GM12878 (cell line): Measurements from ENCODE around the gene RSPH1. TPM values are rescaled to one million over a fixed set of nuclear protein-coding genes. Genes with fewer than 3 reads are reported as not detected.

Source experiments
- BRCA1 ChIP-seq: IDR thresholded peaks from 2 replicates; pipeline ENCODE4 v1.6.1; 2011; ENCODE audit warnings: low read depth, low read length, improper control_type of control experiment
- CHD1 ChIP-seq: IDR thresholded peaks from 2 replicates; pipeline ENCODE4 v1.6.1; 2012; ENCODE audit warnings: low read depth, low read length, improper control_type of control experiment
- CHD4 ChIP-seq: fragments of 200-600 bp; sonication (generic); IDR thresholded peaks from 2 replicates; pipeline ENCODE4 v1.6.1; 2016; ENCODE audit warnings: mild to moderate bottlenecking
- DPF2 ChIP-seq: fragments of 450-650 bp; IDR thresholded peaks from 2 replicates; pipeline ENCODE4 v1.6.1; 2017; ENCODE audit warnings: mild to moderate bottlenecking
- EZH2 ChIP-seq: IDR thresholded peaks from 2 replicates; pipeline ENCODE4 v1.6.1; 2012; ENCODE audit warnings: low read depth, mild to moderate bottlenecking, control low read depth, inconsistent platforms, low read length, borderline replicate concordance; ENCODE audit not compliant: control insufficient read depth
- FOXK2 ChIP-seq: fragments of 450-650 bp; IDR thresholded peaks from 2 replicates; pipeline ENCODE4 v1.6.1; 2017; ENCODE audit warnings: mild to moderate bottlenecking, moderate library complexity
- POLR2AphosphoS2 ChIP-seq: IDR thresholded peaks from 2 replicates; pipeline ENCODE4 v1.6.1; 2011; ENCODE audit warnings: low read depth, mild to moderate bottlenecking, low read length, improper control_type of control experiment, moderate library complexity
- SMARCA5 ChIP-seq: fragments of 450-650 bp; IDR thresholded peaks from 2 replicates; pipeline ENCODE4 v1.6.1; 2017; ENCODE audit warnings: mild to moderate bottlenecking
- SPI1 ChIP-seq: IDR thresholded peaks from 2 replicates; pipeline ENCODE4 v1.6.1; 2011; ENCODE audit warnings: low read depth, mild to moderate bottlenecking, low read length, moderate library complexity, borderline replicate concordance; ENCODE audit not compliant: insufficient read depth
- STAT1 ChIP-seq: fragments of 450-650 bp; conservative IDR thresholded peaks from 2 replicates; pipeline ENCODE4 v1.6.1; 2014; ENCODE audit warnings: antibody characterized with exemption, mild to moderate bottlenecking
- TCF3 ChIP-seq: IDR thresholded peaks from 2 replicates; pipeline ENCODE4 v1.6.1; 2012; ENCODE audit warnings: low read depth, mild to moderate bottlenecking, low read length, borderline replicate concordance; ENCODE audit not compliant: insufficient read depth
- polyA plus RNA-seq, 11 experiments: library from polyadenylated mRNA; depleted of rRNA in 4 of 11; unstranded in 6 of 11; stranded (reverse) in 5 of 11; fragments of >200 nt; fragmentation: Nextera tagmentation in 4 of 11; fragmentation: Illumina TruSeq in 1 of 11; extraction: Ambion mirVana in 4 of 11; extraction: Trizol in 1 of 11; gene quantifications; 1 replicate in 1 of 11; 2 replicates in 10 of 11; pipeline versions ENCODE4 v1.2.1 to v1.2.3, GENCODE V29; 2011 to 2016; ENCODE audit warnings: inconsistent platforms in 2 of 11, missing spikeins in 2 of 11, low read depth in 1 of 11
- total RNA-seq, 4 experiments: library from RNA; depleted of rRNA in 3 of 4; stranded (reverse); fragments of >200 nt in 3 of 4; fragmentation: Illumina TruSeq in 1 of 4; extraction: Trizol in 1 of 4; gene quantifications; 2 replicates each; pipeline versions ENCODE4 v1.2.1 to v1.2.3, GENCODE V29; 2013 to 2021
- TF ChIP-seq, protein P1 (sequence below): fragments of 450-650 bp; formaldehyde crosslinking; IDR thresholded peaks from 2 replicates; pipeline ENCODE4 v1.5.0; 2022; ENCODE audit warnings: mild to moderate bottlenecking, missing genetic modification characterization
- TF ChIP-seq, protein P2 (sequence below), 3 experiments: IDR thresholded peaks in 2 of 3; conservative IDR thresholded peaks in 1 of 3; 2 replicates each; pipeline ENCODE4 v1.5.1; 2011; ENCODE audit warnings: low read depth in 3 of 3, low read length in 3 of 3, mild to moderate bottlenecking in 3 of 3, control low read depth in 2 of 3, moderate library complexity in 2 of 3, inconsistent platforms in 1 of 3, mixed read lengths in 1 of 3; ENCODE audit not compliant: control insufficient read depth in 2 of 3, insufficient read depth in 1 of 3; ENCODE audit errors: extremely low read depth in 1 of 3
- TF ChIP-seq, protein P3 (sequence below): fragments of 450-650 bp; conservative IDR thresholded peaks from 2 replicates; pipeline ENCODE4 v1.6.1; 2017; ENCODE audit warnings: mild to moderate bottlenecking, moderate library complexity
- TF ChIP-seq, protein P4 (sequence below): fragments of 450-650 bp; IDR thresholded peaks from 2 replicates; pipeline ENCODE4 v1.6.1; 2017; ENCODE audit warnings: mild to moderate bottlenecking

Gene RSPH1
- total and polyA plus RNA-seq, 10 of the 15 experiments (the other 5 are each of a cell fraction or from before 2014, with no cell fraction given) = 0.11 to 1.4 (median 0.38) TPM

DNA sequence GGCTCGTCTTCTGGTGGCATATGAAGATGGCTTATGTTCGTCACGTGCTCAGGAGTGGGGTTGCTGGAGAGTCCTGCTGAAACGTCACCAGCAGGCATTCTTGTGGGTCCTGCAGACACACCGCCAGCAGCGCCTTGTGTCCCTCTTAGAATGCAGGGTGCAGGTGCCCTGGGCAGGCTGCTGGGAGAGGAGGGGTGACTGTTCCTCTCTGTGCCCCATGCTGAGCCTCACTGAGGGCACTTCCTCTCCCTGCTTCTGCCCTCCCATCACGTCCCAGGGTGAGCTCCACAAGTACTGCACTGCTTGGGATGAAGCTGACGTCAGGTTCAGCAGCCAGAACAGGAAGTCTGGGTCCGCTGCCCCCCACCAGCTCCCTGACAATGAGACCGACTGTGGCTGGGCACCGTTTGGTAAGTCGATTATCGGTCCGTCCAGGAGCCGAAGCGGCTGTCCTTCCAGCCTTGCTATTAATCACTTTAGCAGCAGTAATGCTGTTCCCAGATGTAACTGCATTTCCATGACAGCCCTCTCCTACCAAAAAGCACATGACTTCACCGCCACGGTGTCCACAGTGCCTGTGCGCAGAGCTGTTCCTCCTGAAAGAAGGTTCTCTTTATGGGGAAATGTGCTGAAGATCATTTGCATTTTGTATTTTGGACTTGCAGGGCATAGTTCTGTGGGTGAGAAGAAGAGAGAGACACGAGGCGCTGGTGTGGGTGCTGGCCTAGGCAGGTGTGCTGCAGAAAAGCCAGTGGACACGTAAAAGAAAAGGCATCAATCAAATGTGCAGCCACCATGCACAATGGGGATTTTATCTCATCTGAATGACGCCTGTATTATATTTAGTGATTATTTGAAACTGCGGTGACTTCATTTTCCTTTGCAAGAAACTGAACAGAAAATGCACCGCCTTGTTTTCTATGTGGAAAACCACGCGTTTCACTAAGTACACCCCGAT is 38.7 kb upstream of the RSPH1 start (continued):
- peak; percentile 45; the same call in 1 of the 2 replicates for TF ChIP-seq FOXK2
- TF ChIP-seq, protein P1, sequence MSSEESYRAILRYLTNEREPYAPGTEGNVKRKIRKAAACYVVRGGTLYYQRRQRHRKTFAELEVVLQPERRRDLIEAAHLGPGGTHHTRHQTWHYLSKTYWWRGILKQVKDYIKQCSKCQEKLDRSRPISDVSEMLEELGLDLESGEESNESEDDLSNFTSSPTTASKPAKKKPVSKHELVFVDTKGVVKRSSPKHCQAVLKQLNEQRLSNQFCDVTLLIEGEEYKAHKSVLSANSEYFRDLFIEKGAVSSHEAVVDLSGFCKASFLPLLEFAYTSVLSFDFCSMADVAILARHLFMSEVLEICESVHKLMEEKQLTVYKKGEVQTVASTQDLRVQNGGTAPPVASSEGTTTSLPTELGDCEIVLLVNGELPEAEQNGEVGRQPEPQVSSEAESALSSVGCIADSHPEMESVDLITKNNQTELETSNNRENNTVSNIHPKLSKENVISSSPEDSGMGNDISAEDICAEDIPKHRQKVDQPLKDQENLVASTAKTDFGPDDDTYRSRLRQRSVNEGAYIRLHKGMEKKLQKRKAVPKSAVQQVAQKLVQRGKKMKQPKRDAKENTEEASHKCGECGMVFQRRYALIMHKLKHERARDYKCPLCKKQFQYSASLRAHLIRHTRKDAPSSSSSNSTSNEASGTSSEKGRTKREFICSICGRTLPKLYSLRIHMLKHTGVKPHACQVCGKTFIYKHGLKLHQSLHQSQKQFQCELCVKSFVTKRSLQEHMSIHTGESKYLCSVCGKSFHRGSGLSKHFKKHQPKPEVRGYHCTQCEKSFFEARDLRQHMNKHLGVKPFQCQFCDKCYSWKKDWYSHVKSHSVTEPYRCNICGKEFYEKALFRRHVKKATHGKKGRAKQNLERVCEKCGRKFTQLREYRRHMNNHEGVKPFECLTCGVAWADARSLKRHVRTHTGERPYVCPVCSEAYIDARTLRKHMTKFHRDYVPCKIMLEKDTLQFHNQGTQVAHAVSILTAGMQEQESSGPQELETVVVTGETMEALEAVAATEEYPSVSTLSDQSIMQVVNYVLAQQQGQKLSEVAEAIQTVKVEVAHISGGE = no peak
- TF ChIP-seq, protein P2, sequence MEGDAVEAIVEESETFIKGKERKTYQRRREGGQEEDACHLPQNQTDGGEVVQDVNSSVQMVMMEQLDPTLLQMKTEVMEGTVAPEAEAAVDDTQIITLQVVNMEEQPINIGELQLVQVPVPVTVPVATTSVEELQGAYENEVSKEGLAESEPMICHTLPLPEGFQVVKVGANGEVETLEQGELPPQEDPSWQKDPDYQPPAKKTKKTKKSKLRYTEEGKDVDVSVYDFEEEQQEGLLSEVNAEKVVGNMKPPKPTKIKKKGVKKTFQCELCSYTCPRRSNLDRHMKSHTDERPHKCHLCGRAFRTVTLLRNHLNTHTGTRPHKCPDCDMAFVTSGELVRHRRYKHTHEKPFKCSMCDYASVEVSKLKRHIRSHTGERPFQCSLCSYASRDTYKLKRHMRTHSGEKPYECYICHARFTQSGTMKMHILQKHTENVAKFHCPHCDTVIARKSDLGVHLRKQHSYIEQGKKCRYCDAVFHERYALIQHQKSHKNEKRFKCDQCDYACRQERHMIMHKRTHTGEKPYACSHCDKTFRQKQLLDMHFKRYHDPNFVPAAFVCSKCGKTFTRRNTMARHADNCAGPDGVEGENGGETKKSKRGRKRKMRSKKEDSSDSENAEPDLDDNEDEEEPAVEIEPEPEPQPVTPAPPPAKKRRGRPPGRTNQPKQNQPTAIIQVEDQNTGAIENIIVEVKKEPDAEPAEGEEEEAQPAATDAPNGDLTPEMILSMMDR (IDR thresholded peaks at IDR 0.05 in 2 of 3, conservative IDR thresholded peaks at IDR 0.05 in 1 of 3; ENCODE audit: control insufficient read depth in 2 of 3, extremely low read depth in 1 of 3, insufficient read depth in 1 of 3, low read depth in 3 of 3, low read length in 3 of 3) = no peak
- no peak for TF ChIP-seq POLR2AphosphoS2
- TF ChIP-seq, protein P3, sequence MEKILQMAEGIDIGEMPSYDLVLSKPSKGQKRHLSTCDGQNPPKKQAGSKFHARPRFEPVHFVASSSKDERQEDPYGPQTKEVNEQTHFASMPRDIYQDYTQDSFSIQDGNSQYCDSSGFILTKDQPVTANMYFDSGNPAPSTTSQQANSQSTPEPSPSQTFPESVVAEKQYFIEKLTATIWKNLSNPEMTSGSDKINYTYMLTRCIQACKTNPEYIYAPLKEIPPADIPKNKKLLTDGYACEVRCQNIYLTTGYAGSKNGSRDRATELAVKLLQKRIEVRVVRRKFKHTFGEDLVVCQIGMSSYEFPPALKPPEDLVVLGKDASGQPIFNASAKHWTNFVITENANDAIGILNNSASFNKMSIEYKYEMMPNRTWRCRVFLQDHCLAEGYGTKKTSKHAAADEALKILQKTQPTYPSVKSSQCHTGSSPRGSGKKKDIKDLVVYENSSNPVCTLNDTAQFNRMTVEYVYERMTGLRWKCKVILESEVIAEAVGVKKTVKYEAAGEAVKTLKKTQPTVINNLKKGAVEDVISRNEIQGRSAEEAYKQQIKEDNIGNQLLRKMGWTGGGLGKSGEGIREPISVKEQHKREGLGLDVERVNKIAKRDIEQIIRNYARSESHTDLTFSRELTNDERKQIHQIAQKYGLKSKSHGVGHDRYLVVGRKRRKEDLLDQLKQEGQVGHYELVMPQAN = no peak; the same call in 1 of the 2 replicates
- no peak for TF ChIP-seq CHD4
- peak; percentile 90 for TF ChIP-seq DPF2
- no peak for TF ChIP-seq EZH2
- TF ChIP-seq TCF3 = peak; percentile 83; the same call in 1 of the 2 replicates
- TF ChIP-seq SMARCA5 = peak; percentile 44; the same call in 1 of the 2 replicates
- TF ChIP-seq CHD1 = no peak
- no peak for TF ChIP-seq BRCA1
- peak; percentile 72; the same call in 1 of the 2 replicates for TF ChIP-seq SPI1
- TF ChIP-seq, protein P4, sequence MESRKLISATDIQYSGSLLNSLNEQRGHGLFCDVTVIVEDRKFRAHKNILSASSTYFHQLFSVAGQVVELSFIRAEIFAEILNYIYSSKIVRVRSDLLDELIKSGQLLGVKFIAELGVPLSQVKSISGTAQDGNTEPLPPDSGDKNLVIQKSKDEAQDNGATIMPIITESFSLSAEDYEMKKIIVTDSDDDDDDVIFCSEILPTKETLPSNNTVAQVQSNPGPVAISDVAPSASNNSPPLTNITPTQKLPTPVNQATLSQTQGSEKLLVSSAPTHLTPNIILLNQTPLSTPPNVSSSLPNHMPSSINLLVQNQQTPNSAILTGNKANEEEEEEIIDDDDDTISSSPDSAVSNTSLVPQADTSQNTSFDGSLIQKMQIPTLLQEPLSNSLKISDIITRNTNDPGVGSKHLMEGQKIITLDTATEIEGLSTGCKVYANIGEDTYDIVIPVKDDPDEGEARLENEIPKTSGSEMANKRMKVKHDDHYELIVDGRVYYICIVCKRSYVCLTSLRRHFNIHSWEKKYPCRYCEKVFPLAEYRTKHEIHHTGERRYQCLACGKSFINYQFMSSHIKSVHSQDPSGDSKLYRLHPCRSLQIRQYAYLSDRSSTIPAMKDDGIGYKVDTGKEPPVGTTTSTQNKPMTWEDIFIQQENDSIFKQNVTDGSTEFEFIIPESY = no peak
- TF ChIP-seq STAT1 = 0 out of 2 replicates have a peak, but pooled peaks have one; percentile 9
